Keratinocyte (primary cell): Measurements from ENCODE around the gene ELF1. TPM values are rescaled to one million over a fixed set of nuclear protein-coding genes. Genes with fewer than 3 reads are reported as not detected.

Source experiments
- DNase-seq: peaks from one replicate; pipeline ENCODE4 v3.0.0-alpha.2; 2011; ENCODE audit warnings: low read depth, missing footprints, low spot score
- FAIRE-seq: peaks from 2 replicates; lab custom pipeline; 2011; peaks lifted over from hg19 to GRCh38; lab: Jason Lieb, UNC
- H2AFZ ChIP-seq: 2 replicates; pipeline ENCODE4 v1.6.0; 2012; ENCODE audit warnings: low read length, control low read depth, inconsistent platforms; ENCODE audit not compliant: control insufficient read depth
- H3K27ac ChIP-seq: 2 replicates; pipeline ENCODE4 v1.5.1; 2011; ENCODE audit warnings: low read length; ENCODE audit not compliant: control insufficient read depth, insufficient read depth
- H3K27me3 ChIP-seq: 3 replicates; pipeline ENCODE4 v1.6.0; 2011; ENCODE audit warnings: low read length; ENCODE audit not compliant: control insufficient read depth, insufficient read depth; ENCODE audit errors: extremely low read depth
- H3K36me3 ChIP-seq, 2 experiments: 2 replicates in 1 of 2; 3 replicates in 1 of 2; pipeline ENCODE4 v1.5.1; 2011; ENCODE audit warnings: low read length in 2 of 2, mild to moderate bottlenecking in 1 of 2; ENCODE audit not compliant: control insufficient read depth in 2 of 2, insufficient read depth in 2 of 2; ENCODE audit errors: extremely low read depth in 1 of 2
- H3K4me1 ChIP-seq: 3 replicates; pipeline ENCODE4 v1.5.1; 2011; ENCODE audit warnings: low read length; ENCODE audit not compliant: control insufficient read depth, insufficient read depth; ENCODE audit errors: extremely low read depth
- H3K4me2 ChIP-seq: 3 replicates; pipeline ENCODE4 v1.6.0; 2011; ENCODE audit warnings: low read depth, low read length; ENCODE audit not compliant: control insufficient read depth, insufficient read depth; ENCODE audit errors: extremely low read depth
- H3K4me3 ChIP-seq, 3 experiments: fragments of 200-600 bp in 1 of 3; sonication (generic) in 1 of 3; 2 replicates in 2 of 3; 3 replicates in 1 of 3; pipeline ENCODE4 v1.5.1; 2011 to 2016; ENCODE audit warnings: low read length in 3 of 3, mild to moderate bottlenecking in 3 of 3, control low read depth in 2 of 3, inconsistent platforms in 1 of 3, low read depth in 1 of 3, mixed read lengths in 1 of 3, mixed run types in 1 of 3, moderate library complexity in 1 of 3; ENCODE audit not compliant: control insufficient read depth in 2 of 3, insufficient read depth in 2 of 3; ENCODE audit errors: extremely low read depth in 1 of 3
- H3K79me2 ChIP-seq: 2 replicates; pipeline ENCODE4 v1.6.0; 2012; ENCODE audit warnings: low read length; ENCODE audit not compliant: control insufficient read depth, insufficient read depth
- H3K9ac ChIP-seq: 3 replicates; pipeline ENCODE4 v1.6.0; 2011; ENCODE audit warnings: low read length; ENCODE audit not compliant: control insufficient read depth, insufficient read depth; ENCODE audit errors: extremely low read depth
- H3K9me1 ChIP-seq: 3 replicates; pipeline ENCODE4 v1.6.0; 2011; ENCODE audit warnings: low read length; ENCODE audit not compliant: control insufficient read depth, insufficient read depth; ENCODE audit errors: extremely low read depth
- H3K9me3 ChIP-seq: 2 replicates; pipeline ENCODE4 v1.5.1; 2012; ENCODE audit warnings: low read depth, low read length; ENCODE audit not compliant: control insufficient read depth
- H4K20me1 ChIP-seq: 3 replicates; pipeline ENCODE4 v1.6.0; 2011; ENCODE audit warnings: low read length; ENCODE audit not compliant: control insufficient read depth, insufficient read depth; ENCODE audit errors: extremely low read depth
- CTCF ChIP-seq, 3 experiments: IDR thresholded peaks in 1 of 3; conservative IDR thresholded peaks in 1 of 3; optimal IDR thresholded peaks in 1 of 3; 2 replicates in 2 of 3; 3 replicates in 1 of 3; pipeline versions ENCODE3 to v1.5.1; 2011; ENCODE audit warnings: low read length in 3 of 3, mild to moderate bottlenecking in 3 of 3, moderate library complexity in 2 of 3, control low read depth in 1 of 3, inconsistent platforms in 1 of 3; ENCODE audit not compliant: insufficient read depth in 2 of 3; ENCODE audit errors: extremely low read depth in 1 of 3
- EZH2 ChIP-seq: IDR thresholded peaks from one replicate; pipeline ENCODE4 v1.6.1; 2012; ENCODE audit warnings: inconsistent platforms, mild to moderate bottlenecking, low read length, moderate library complexity
- dilution Hi-C: fragments of 300-500 bp; cut with MboI; formaldehyde crosslinking; loops from one replicate; pipeline ENCODE4 v1.7.0; 2020; ENCODE audit warnings: low sequenced_read_pairs; ENCODE audit not compliant: extremely low pct_ligation_motif_present
- polyA plus RNA-seq, 5 experiments: library from polyadenylated mRNA; depleted of rRNA in 3 of 5; stranded (reverse) in 3 of 5; stranded (forward) in 1 of 5; unstranded in 1 of 5; fragments of >200 nt; gene quantifications; 1 replicate in 1 of 5; 2 replicates in 3 of 5; 3 replicates in 1 of 5; pipeline versions ENCODE4 v1.2.1 to v1.2.3, GENCODE V29; 2011 to 2012; ENCODE audit warnings: missing spikeins in 2 of 5, low read depth in 1 of 5, low replicate concordance in 1 of 5

The ELF1 gene
- polyA plus RNA-seq, 1 donor (not counting 4 experiments of a cell fraction or from before 2014, with no cell fraction given), result 57.6 TPM

DNA sequence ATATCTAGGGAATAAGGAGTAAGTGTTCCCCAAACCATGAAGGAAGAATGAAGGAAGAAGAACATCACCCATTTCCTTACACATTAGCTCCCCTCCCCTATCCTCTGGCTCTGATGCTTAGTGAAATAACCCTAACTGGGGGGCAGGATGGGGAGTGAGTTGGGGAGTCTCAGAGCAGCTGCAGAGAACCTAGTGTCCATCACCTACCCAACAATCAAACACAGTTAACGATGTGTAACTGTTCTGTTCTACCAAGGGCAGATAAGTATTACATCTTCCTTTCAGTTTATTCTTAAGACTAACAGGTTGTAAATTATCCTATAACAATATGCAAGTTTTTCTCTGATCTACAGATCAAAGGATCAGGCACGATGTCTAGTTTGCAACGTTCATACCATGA is 12.8 kb downstream of the ELF1 start:
- no peak overlapping the region for H3K4me3 ChIP-seq
- H2AFZ ChIP-seq, result no peak overlapping the region
- H3K79me2 ChIP-seq, result peaks cover 90% of the 10 kb centered on the region
- no peak for DNase-seq
- H3K27me3 ChIP-seq, result no peaks in the 10 kb centered on the region
- H3K9me3 ChIP-seq, result no peaks in the 10 kb centered on the region
- TF ChIP-seq EZH2 (no peak), CTCF (optimal IDR thresholded peaks at IDR 0.05 in 1 of 3, IDR thresholded peaks at IDR 0.05 in 1 of 3, conservative IDR thresholded peaks at IDR 0.05 in 1 of 3; ENCODE audit: extremely low read depth in 1 of 3, insufficient read depth in 2 of 3, low read length in 3 of 3) (no peak)
- H3K9ac ChIP-seq, result no peak overlapping the region
- H3K4me2 ChIP-seq, result no peak overlapping the region
- H3K4me1 ChIP-seq, result peaks cover 21% of the 10 kb centered on the region
- no peaks in the 10 kb centered on the region for H3K9me1 ChIP-seq
- no peak for FAIRE-seq
- H3K36me3 ChIP-seq, result peaks cover 0 to under 1% of the 10 kb centered on the region in 2 experiments
- no peak overlapping the region for H3K27ac ChIP-seq
- dilution Hi-C loops, result no loop called here
- no peaks in the 10 kb centered on the region for H4K20me1 ChIP-seq

- Histone ChIP-seq H3K4me3 (no peak overlapping the region), H3K27ac (no peak overlapping the region), H3K9me1 (no peaks in the 10 kb centered on the region), H4K20me1 (no peaks in the 10 kb centered on the region), H3K9ac (no peak overlapping the region), H3K36me3 (no peaks in the 10 kb centered on the region), H2AFZ (no peak overlapping the region), H3K4me2 (no peak overlapping the region), H3K27me3 (no peaks in the 10 kb centered on the region), H3K79me2 (peaks cover 91% of the 10 kb centered on the region), H3K4me1 (peaks cover 21% of the 10 kb centered on the region), H3K9me3 (no peaks in the 10 kb centered on the region)
- no peak for TF ChIP-seq EZH2
- no peak for TF ChIP-seq CTCF (optimal IDR thresholded peaks at IDR 0.05 in 1 of 3, IDR thresholded peaks at IDR 0.05 in 1 of 3, conservative IDR thresholded peaks at IDR 0.05 in 1 of 3; ENCODE audit: extremely low read depth in 1 of 3, insufficient read depth in 2 of 3, low read length in 3 of 3)
- FAIRE-seq, result peak; percentile 20
- no peak for DNase-seq
- dilution Hi-C loops, result no loop called here
These were observed 13.4 kb downstream of the ELF1 start for GRCh38 chr13:41005704-41006103.
